HepG2 (cell line): ENCODE data around the gene EPG5. TPM values are rescaled to one million over a fixed set of nuclear protein-coding genes. Genes with fewer than 3 reads are reported as not detected.

Experiments used
- ATAC-seq: fragments of 200-7000 bp; cut with Tn5 transposase; 3 replicates; pipeline ENCODE4 v1.9.1; 2020; ENCODE audit warnings: mild to moderate bottlenecking, moderate library complexity
- BruUV-seq: library from RNA; stranded (reverse); fragments of 400-500 nt; replicated peaks from 2 replicates; lab custom pipeline; 2021; lab: Mats Ljungman, UMichigan
- CTCF ChIA-PET: fragments of 300-600 bp; formaldehyde crosslinking; extraction: SDS; loops from one replicate; lab custom pipeline; 2021; ENCODE audit warnings: low total read pairs, inconsistent platforms, low intra/inter-chr PET ratio; lab: Yijun Ruan, JAX
- POLR2A ChIA-PET: fragments of 350-600 bp; sonication (Branson Sonifier 250); formaldehyde crosslinking; loops from one replicate; lab custom pipeline; 2020; ENCODE audit warnings: antibody characterized with exemption, inconsistent platforms; lab: Yijun Ruan, JAX
- DNase-seq: peaks from one replicate; pipeline ENCODE4 v3.0.0-alpha.2; 2015; ENCODE audit warnings: low spot score
- FAIRE-seq: peaks from 3 replicates; lab custom pipeline; 2011; peaks lifted over from hg19 to GRCh38; lab: Jason Lieb, UNC
- H2AFZ ChIP-seq: one replicate; pipeline ENCODE4 v1.6.1; 2011; ENCODE audit warnings: low read length, inconsistent platforms
- H3K27ac ChIP-seq: fragments of 300-600 bp; 3 replicates; pipeline ENCODE4 v1.8.0; 2011; ENCODE audit warnings: mixed run types, mild to moderate bottlenecking, mixed read lengths, low read length, inconsistent platforms; ENCODE audit not compliant: insufficient read depth; ENCODE audit errors: extremely low read length
- H3K27me3 ChIP-seq, 2 experiments: fragments of 200-600 bp in 1 of 2; 2 replicates in 1 of 2; 3 replicates in 1 of 2; pipeline versions ENCODE4 v1.6.0 to v1.8.0; 2011; ENCODE audit warnings: low read length in 2 of 2, mild to moderate bottlenecking in 2 of 2, moderate library complexity in 2 of 2, inconsistent platforms in 1 of 2; ENCODE audit not compliant: insufficient read depth in 2 of 2, control insufficient read depth in 1 of 2
- H3K36me3 ChIP-seq, 2 experiments: fragments of 200-600 bp in 1 of 2; replicated peaks in 1 of 2; 2 replicates in 1 of 2; 3 replicates in 1 of 2; pipeline versions ENCODE4 v1.5.1 to v1.8.0; 2011; ENCODE audit warnings: low read length in 2 of 2, inconsistent platforms in 1 of 2; ENCODE audit not compliant: insufficient read depth in 2 of 2, control insufficient read depth in 1 of 2
- H3K4me1 ChIP-seq: 2 replicates; pipeline ENCODE4 v1.5.1; 2012; ENCODE audit warnings: low read length, inconsistent platforms; ENCODE audit not compliant: insufficient read depth
- H3K4me2 ChIP-seq: 2 replicates; pipeline ENCODE4 v1.6.0; 2011; ENCODE audit warnings: low read depth, low read length, inconsistent platforms
- H3K4me3 ChIP-seq, 3 experiments: fragments of 200-600 bp in 1 of 3; sonication (generic), shearing (Covaris generic) in 1 of 3; replicated peaks in 1 of 3; 2 replicates each; pipeline ENCODE4 v1.5.1; 2011 to 2016; ENCODE audit warnings: low read length in 3 of 3, inconsistent platforms in 2 of 3, low read depth in 2 of 3, mild to moderate bottlenecking in 2 of 3, control low read depth in 1 of 3, mixed read lengths in 1 of 3; ENCODE audit not compliant: insufficient read depth in 1 of 3
- H3K79me2 ChIP-seq: one replicate; pipeline ENCODE4 v1.6.1; 2011; ENCODE audit warnings: low read length, inconsistent platforms; ENCODE audit not compliant: insufficient read depth
- H3K9ac ChIP-seq: 2 replicates; pipeline ENCODE4 v1.6.0; 2011; ENCODE audit warnings: mild to moderate bottlenecking, low read depth, low read length, inconsistent platforms; ENCODE audit not compliant: insufficient read depth
- H3K9me3 ChIP-seq: 2 replicates; pipeline ENCODE4 v1.5.1; 2012; ENCODE audit warnings: mild to moderate bottlenecking, low read length
- H4K20me1 ChIP-seq: 2 replicates; pipeline ENCODE4 v1.6.0; 2011; ENCODE audit warnings: inconsistent platforms, mild to moderate bottlenecking, low read length, moderate library complexity; ENCODE audit not compliant: insufficient read depth
- ARNT2 ChIP-seq: sonication (generic); formaldehyde crosslinking; IDR thresholded peaks from 2 replicates; pipeline ENCODE4 v1.8.0; 2022; ENCODE audit warnings: mild to moderate bottlenecking, low read depth, missing genetic modification reagents, moderate library complexity
- DMTF1 ChIP-seq: sonication (generic); formaldehyde crosslinking; IDR thresholded peaks from 2 replicates; pipeline ENCODE4 v1.4.0; 2020; ENCODE audit warnings: mild to moderate bottlenecking, missing genetic modification reagents
- FOXP4 ChIP-seq: sonication (generic); formaldehyde crosslinking; IDR thresholded peaks from 2 replicates; pipeline ENCODE4 v1.4.0; 2020; ENCODE audit warnings: missing genetic modification reagents
- NBN ChIP-seq: fragments of 450-650 bp; conservative IDR thresholded peaks from 2 replicates; pipeline ENCODE4 v1.6.1; 2017
- SMC3 ChIP-seq: IDR thresholded peaks from 2 replicates; pipeline ENCODE4 v1.6.1; 2011; ENCODE audit warnings: low read length, improper control_type of control experiment
- SOX6 ChIP-seq, 2 experiments: fragments of 450-650 bp in 1 of 2; sonication (generic) in 1 of 2; formaldehyde crosslinking in 1 of 2; IDR thresholded peaks; 2 replicates each; pipeline versions ENCODE4 v1.4.0 to v1.6.1; 2017 to 2020; ENCODE audit warnings: antibody characterized with exemption in 1 of 2, mild to moderate bottlenecking in 1 of 2, missing genetic modification reagents in 1 of 2
- SP5 ChIP-seq: IDR thresholded peaks from 2 replicates; pipeline ENCODE4 v1.6.1; 2016; ENCODE audit warnings: low read depth, borderline replicate concordance
- TBP ChIP-seq: sonication (generic); formaldehyde crosslinking; IDR thresholded peaks from 2 replicates; pipeline ENCODE4 v1.5.0; 2020; ENCODE audit warnings: missing genetic modification reagents
- TERF1 ChIP-seq: sonication (generic); formaldehyde crosslinking; IDR thresholded peaks from 2 replicates; pipeline ENCODE4 v1.8.0; 2022; ENCODE audit warnings: mild to moderate bottlenecking, missing genetic modification reagents, moderate library complexity
- ZFP1 ChIP-seq: IDR thresholded peaks from 2 replicates; pipeline ENCODE4 v1.6.1; 2016
- ZNF180 ChIP-seq: sonication (generic); formaldehyde crosslinking; IDR thresholded peaks from 2 replicates; pipeline ENCODE4 v1.4.0; 2020; ENCODE audit warnings: low read depth, missing genetic modification reagents, borderline replicate concordance
- ZNF775 ChIP-seq: sonication (generic); formaldehyde crosslinking; IDR thresholded peaks from 2 replicates; pipeline ENCODE4 v1.4.0; 2020; ENCODE audit warnings: missing genetic modification reagents, mild to moderate bottlenecking, moderate library complexity, borderline replicate concordance
- ZNF883 ChIP-seq: sonication (generic); formaldehyde crosslinking; IDR thresholded peaks from 2 replicates; pipeline ENCODE4 v1.5.1; 2020; ENCODE audit warnings: mild to moderate bottlenecking, missing genetic modification reagents; ENCODE audit errors: not compliant biosample characterization
- WGBS: methylation state at CpG from one replicate; pipeline ENCODE4 v1.1.6; 2017; ENCODE audit warnings: low lambda C conversion rate; 5-methylcytosine and 5-hydroxymethylcytosine counted together
- in situ Hi-C: cut with HindIII; loops from 2 replicates; pipeline ENCODE4 v1.10.0; 2017; ENCODE audit warnings: low pct_unique_long_range_greater_than_20kb; ENCODE audit not compliant: extremely low pct_ligation_motif_present
- intact Hi-C: fragments of 100-400 bp; cut with micrococcal nuclease; formaldehyde crosslinking; loops from one replicate; pipeline ENCODE4 v1.10.0; 2022; ENCODE audit not compliant: unreplicated experiment
- polyA plus RNA-seq, 8 experiments: library from polyadenylated mRNA; depleted of rRNA in 3 of 8; stranded (reverse) in 7 of 8; unstranded in 1 of 8; fragments of >200 nt; fragmentation: Illumina TruSeq in 4 of 8; extraction: Trizol in 4 of 8; gene quantifications; 2 replicates each; pipeline versions ENCODE4 v1.2.1 to v1.2.3, GENCODE V29; 2011 to 2016; ENCODE audit warnings: low read depth in 4 of 8, missing spikeins in 1 of 8, mixed read lengths in 1 of 8; ENCODE audit not compliant: insufficient read depth in 1 of 8
- total RNA-seq, 5 experiments: library from RNA; depleted of rRNA; stranded (reverse); fragments of >200 nt; fragmentation: Illumina TruSeq; extraction: Trizol; gene quantifications; 2 replicates each; pipeline ENCODE4 v1.2.3, GENCODE V29; 2016; ENCODE audit warnings: low read depth in 1 of 5
- TF ChIP-seq, protein P1 (sequence below): sonication (generic); formaldehyde crosslinking; IDR thresholded peaks from 2 replicates; pipeline ENCODE4 v1.4.0; 2020; ENCODE audit warnings: missing genetic modification reagents
- TF ChIP-seq, protein P2 (sequence below): fragments of 450-650 bp; IDR thresholded peaks from 2 replicates; pipeline ENCODE4 v1.6.1; 2017; ENCODE audit warnings: mild to moderate bottlenecking

The EPG5 gene
- total and polyA plus RNA-seq, 2 of the 13 experiments (the other 11 are each of a cell fraction or from before 2014, with no cell fraction given), result 6.7 to 9.3 TPM

- ATAC-seq (no peak), FAIRE-seq (no peak), DNase-seq (no peak)
- H3K4me3 ChIP-seq, result no peak overlapping the region
- POLR2A ChIA-PET, result no interaction called here
- BruUV-seq, result no TSS peak
- in situ Hi-C loops (no loop called here), intact Hi-C loops (no loop called here)
- no peak overlapping the region for H2AFZ ChIP-seq
- H4K20me1 ChIP-seq, result no peaks in the 10 kb centered on the region
- peaks cover 15% of the 10 kb centered on the region for H3K4me1 ChIP-seq
- no peak overlapping the region for H3K9ac ChIP-seq
- H3K9me3 ChIP-seq, result no peaks in the 10 kb centered on the region
- H3K4me2 ChIP-seq, result no peak overlapping the region
- peaks cover 0 to 8% of the 10 kb centered on the region in 2 experiments; a peak in 2 of 5 replicates for H3K36me3 ChIP-seq
- 74% methylated on average over 5 of the region's 7 CpGs for WGBS
- no peak overlapping the region for H3K27ac ChIP-seq
- no peaks in the 10 kb centered on the region for H3K79me2 ChIP-seq
- CTCF ChIA-PET, result no interaction called here
- peaks cover 0 to 1% of the 10 kb centered on the region in 2 experiments; a peak in 1 of 5 replicates for H3K27me3 ChIP-seq
- TF ChIP-seq FOXP4 (no peak), ZNF180 (no peak), TBP (CRISPR knock-in tag) (no peak), ZNF883 (CRISPR knock-in tag) (no peak), SMC3 (no peak), ZFP1 (no peak), NBN (no peak), ARNT2 (CRISPR knock-in tag) (no peak), TERF1 (CRISPR knock-in tag) (no peak), SP5 (CRISPR knock-in tag) (no peak), SOX6 (IDR thresholded peaks at IDR 0.05) (no peak), SOX6 (CRISPR knock-in tag; IDR thresholded peaks at IDR 0.05) (no peak), ZNF775 (CRISPR knock-in tag) (no peak), DMTF1 (CRISPR knock-in tag) (no peak)
- TF ChIP-seq, protein P1, sequence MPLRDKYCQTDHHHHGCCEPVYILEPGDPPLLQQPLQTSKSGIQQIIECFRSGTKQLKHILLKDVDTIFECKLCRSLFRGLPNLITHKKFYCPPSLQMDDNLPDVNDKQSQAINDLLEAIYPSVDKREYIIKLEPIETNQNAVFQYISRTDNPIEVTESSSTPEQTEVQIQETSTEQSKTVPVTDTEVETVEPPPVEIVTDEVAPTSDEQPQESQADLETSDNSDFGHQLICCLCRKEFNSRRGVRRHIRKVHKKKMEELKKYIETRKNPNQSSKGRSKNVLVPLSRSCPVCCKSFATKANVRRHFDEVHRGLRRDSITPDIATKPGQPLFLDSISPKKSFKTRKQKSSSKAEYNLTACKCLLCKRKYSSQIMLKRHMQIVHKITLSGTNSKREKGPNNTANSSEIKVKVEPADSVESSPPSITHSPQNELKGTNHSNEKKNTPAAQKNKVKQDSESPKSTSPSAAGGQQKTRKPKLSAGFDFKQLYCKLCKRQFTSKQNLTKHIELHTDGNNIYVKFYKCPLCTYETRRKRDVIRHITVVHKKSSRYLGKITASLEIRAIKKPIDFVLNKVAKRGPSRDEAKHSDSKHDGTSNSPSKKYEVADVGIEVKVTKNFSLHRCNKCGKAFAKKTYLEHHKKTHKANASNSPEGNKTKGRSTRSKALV, result no peak
- TF ChIP-seq, protein P2, sequence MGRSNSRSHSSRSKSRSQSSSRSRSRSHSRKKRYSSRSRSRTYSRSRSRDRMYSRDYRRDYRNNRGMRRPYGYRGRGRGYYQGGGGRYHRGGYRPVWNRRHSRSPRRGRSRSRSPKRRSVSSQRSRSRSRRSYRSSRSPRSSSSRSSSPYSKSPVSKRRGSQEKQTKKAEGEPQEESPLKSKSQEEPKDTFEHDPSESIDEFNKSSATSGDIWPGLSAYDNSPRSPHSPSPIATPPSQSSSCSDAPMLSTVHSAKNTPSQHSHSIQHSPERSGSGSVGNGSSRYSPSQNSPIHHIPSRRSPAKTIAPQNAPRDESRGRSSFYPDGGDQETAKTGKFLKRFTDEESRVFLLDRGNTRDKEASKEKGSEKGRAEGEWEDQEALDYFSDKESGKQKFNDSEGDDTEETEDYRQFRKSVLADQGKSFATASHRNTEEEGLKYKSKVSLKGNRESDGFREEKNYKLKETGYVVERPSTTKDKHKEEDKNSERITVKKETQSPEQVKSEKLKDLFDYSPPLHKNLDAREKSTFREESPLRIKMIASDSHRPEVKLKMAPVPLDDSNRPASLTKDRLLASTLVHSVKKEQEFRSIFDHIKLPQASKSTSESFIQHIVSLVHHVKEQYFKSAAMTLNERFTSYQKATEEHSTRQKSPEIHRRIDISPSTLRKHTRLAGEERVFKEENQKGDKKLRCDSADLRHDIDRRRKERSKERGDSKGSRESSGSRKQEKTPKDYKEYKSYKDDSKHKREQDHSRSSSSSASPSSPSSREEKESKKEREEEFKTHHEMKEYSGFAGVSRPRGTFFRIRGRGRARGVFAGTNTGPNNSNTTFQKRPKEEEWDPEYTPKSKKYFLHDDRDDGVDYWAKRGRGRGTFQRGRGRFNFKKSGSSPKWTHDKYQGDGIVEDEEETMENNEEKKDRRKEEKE, result no peak
These were observed 122.2 kb downstream of the EPG5 start for GRCh38 chr18:45844938-45845337.
